NCI-H226 (cell line): ENCODE results near the gene SEC14L6.

Source experiments
- DNase-seq: peaks from one replicate; pipeline ENCODE4 v3.0.0-alpha.2; 2015

SEC14L6 gene

DNA sequence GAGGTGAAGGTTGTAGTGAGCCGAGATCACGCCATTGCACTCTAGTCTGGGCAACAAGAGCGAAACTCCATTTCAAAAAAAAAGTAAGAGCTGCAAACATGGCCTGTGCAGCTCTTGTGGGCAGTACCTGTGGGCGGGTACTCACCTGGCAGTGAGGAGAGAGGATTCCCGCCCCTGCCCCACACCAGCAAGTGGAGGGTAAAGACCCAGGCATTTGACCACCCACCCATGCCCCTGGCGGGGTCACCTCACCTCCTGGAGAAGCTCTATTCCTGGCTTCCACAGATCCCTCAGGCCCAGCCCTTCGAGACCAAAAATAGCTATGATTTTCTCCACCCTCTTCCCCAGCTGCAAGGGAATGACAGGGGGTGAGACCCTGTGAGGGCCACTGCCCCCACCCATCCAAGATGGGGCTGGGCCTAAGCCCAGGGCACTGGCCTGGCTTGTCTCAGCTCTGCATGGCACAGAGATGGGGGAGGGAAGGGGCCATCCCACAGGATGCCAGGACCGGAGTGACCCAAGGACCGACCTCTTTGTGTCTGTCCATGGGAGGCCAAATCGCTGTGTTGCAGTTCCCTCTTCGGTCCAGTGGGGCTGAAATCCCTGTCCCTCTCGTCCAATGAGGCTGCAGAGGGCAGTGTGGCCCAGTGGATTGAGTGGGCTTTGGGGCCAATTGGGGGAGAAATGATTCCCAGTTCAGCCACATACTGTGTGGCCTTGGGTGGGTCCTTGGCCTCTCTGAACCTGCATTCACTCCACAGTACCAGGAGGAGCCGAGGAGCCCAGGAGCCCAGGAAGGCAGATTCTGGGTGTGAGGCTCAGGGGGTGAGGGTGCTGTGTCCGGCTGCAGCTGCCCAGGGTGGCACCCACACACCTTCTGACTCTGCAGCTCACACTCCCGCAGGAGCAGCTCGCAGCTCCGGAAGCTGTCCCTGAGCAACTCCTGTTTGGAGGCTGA is 14.6 kb downstream of the SEC14L6 start:
- DNase-seq: no peak

- DNase-seq: no peak
These were observed 19.9 kb downstream of the SEC14L6 start for GRCh38 chr22:30526656-30527055.

- DNase-seq: no peak
These were observed 22.7 kb downstream of the SEC14L6 start for GRCh38 chr22:30523646-30524489.

DNA sequence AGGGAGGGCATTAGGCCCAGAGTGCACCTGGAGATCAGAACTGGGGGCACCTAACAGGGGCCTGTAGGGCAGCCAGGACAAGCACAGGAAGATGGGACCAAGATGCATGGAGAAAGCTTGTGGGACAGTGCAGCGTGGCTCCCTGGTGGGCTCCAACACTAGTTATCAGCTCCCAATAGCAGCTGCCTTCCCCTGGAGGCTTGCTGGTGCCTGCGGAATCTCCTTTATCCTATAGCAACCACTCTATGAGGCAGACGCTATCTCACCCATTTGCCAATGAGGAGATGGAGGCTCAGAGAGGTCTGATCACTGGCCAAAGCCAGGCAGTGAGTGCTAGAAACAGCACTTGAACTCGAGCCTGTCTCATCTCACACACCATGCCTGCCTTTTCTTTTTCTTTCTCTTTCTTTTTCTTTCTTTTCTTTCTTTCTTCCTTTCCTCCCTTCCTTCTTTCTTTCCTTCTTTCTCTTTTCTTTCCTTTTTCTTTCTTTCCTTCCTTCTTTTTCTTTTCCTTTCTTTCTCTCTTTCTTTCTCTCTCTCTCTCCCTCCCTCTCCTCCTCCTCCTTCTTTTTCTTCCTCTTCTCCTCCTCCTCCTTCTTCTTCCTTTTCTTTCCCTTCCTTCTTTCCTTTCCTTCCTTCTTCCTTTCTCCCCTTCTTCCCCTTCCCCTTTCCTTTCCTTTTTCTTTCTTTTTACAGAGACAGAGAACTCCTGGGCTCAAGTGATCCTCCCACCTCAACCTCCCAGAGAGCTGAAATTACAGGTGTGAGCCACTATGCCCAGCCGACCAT is 25.0 kb downstream of the SEC14L6 start:
- no peak for DNase-seq

- DNase-seq: no peak
These were observed 26.6 kb downstream of the SEC14L6 start for GRCh38 chr22:30519842-30520425.

DNA sequence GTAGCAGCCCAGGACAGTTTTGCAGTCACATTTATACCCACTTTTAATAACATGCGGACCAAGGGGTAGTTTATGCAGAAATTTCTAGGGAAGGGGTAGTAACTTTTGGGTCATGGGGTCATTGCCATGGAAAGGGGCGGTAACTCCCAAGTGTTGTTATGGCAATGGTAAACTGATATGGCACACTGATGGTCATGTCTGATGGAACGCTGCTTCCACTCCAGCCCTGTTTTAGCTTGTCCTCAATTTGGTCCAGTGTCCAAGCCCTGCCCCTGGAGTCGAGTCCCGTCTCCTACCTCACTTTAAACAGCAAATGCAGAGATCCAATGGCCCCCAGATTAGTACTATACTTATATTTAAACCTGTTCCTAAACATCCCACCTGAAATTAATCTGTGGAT is 29.8 kb downstream of the SEC14L6 start:
- DNase-seq: no peak

GRCh38 chr22:30516273-30516672 is 30.3 kb downstream of the SEC14L6 start:
- DNase-seq: no peak

- no peak for DNase-seq
These were observed 32.3 kb downstream of the SEC14L6 start for GRCh38 chr22:30514252-30514651.

DNA sequence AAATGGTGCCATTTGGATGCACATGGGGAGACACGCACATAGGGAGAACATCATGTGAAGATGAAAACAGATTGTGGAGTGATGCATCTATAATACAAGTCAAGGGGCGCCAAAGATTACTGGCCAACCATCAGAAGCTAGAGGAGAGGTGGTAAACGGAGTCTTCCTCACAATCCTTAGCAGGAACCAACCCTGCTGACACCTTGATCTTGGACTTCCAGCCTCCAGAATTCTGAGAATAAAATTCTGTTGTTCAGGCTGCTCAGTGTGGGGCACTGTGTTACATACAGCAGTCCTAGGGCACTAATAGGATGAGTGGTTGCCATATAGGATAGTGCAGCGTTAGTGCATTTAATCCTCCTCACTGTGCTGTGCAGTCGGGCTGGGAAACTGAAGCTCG is 33.1 kb downstream of the SEC14L6 start:
- DNase-seq: no peak

DNA sequence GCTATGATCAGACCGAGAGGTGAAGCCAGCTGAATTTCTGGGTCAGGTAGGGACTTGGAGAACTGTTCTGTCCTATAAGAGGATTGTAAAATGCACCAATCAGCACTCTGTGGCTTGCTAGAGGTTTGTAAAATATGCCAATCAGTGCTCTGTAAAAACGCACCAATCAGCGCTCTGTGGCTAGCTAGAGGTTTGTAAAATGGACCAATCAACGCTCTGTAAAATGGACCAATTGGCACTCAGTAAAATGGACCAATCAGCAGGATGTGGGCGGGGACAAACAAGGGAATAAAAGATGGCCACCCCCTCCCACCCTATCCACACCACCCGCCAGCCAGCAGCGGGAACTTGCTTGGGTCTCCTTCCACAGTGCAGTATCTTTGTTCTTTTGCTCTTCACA is 34.6 kb downstream of the SEC14L6 start:
- no peak for DNase-seq

- DNase-seq: no peak
These were observed 35.4 kb downstream of the SEC14L6 start for GRCh38 chr22:30511109-30511508.

GRCh38 chr22:30508216-30508615 is 38.3 kb downstream of the SEC14L6 start:
- DNase-seq: no peak

DNA sequence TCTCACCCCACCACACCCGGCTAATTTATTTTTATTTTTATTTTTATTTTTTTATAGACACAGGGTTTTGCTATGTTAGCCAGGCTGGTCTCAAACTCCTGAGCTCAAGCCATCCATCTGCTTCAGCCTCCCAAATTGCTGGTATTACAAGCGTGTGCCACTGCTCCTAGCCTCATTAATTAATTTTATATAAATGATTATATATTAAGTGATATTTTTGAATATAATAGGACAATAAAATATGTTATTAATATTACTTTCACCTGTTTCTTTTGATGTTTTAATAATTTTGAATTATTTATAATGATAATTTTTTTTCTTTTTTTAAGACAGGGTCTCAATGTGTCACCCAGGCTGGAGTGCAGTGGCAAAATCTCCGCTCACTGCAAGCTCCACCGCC is 38.9 kb downstream of the SEC14L6 start:
- DNase-seq: no peak

DNA sequence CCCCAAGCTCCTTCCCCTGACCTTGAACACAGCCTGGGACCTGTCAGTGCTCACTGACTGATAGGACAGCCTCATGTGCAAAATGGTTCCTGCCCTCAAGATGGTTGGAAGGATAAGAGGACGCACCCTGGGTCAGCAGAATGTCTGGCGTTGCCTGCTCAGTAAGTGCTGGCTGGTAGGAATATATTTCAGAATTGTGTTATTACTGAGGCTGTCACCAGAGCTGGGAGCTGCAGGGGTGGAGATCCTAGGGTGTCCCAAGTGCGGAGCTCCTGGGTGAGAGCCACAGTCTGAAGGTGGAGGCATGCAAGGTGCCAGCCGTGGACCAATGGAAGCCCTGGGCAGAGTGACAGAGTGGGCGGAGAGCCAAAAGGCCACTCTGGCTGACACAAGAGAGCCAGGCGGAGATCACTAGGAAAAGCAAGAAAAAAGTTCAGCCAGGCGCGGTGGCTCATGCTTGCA is 40.0 kb downstream of the SEC14L6 start:
- no peak for DNase-seq

DNA sequence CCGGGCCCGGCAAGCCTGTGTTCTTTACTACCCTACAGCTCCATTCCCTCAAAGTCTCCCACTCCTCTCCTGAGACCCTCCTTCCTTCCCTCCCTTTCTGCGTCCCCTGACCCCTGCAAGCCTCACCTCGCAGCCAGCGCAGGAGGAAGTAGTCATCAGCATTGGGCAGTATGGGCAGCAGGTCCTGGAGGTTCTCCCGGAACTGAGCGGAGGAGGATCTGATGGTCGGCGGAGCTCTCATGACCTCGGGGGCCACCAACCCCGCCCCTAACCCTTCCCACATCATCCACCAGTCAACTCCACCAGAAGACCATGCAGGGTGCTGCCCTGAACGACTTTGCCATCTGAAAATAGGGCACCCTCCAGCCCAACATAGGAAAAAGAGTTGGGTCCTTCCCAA is 43.0 kb downstream of the SEC14L6 start:
- DNase-seq: no peak

DNA sequence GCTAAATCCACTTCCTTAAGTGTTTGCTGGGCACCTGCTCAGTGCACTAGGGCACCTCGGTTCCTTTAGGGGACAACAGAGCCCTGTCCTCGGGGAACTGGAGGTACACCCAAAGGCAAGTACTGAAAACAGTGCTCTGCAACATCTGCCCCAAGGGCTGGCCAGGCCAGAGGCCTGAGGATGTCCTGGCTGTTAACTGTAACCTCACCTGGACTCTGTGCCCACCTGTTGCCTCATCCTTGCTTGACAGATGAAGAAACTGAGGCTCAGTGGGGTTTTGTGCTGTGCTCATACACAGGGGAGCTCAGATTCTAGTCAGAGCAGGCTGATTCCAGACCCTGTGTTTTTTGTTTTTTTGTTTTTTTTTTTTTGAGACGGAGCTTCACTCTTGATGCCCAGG is 43.6 kb downstream of the SEC14L6 start:
- DNase-seq: no peak

DNA sequence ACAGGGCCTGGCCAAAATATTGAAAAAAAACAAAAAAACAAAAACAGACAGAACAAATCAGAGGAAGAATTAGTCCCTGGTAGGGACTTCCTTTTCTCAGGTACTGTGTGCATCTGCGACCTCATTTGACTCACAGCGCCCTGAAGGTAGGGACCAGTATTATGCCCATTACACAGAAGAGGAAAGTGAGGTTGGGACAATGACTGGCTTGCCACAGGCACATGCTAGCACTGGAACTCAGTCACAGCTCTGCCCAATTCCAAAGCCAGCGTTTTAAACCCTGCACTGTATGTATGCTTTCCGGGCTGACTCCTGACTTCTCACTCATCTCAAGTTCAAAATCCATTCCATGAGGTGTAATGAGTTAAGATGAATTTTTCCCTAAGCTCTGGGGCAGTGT is 44.4 kb downstream of the SEC14L6 start:
- DNase-seq: no peak

DNA sequence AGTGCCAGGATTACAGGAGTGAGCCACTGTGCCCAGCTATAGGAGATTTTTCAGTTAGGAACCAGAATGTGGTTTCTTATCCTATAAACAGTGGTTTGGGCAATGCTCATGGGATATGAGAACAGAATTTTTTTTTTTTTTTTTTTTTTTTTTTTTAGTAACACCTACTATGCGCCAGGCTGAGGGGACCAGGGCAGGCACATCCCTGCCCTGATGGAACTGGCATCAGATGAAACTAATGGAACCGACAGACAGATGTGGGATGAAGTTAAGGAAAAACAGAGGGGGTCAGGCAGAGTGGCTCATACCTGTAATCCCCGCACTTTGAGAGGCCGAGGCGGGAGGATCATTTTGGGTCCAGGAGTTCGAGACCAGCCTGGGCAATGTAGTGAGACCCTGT is 45.9 kb downstream of the SEC14L6 start:
- no peak for DNase-seq

- no peak for DNase-seq
These were observed 48.9 kb downstream of the SEC14L6 start for GRCh38 chr22:30497466-30498150.

DNA sequence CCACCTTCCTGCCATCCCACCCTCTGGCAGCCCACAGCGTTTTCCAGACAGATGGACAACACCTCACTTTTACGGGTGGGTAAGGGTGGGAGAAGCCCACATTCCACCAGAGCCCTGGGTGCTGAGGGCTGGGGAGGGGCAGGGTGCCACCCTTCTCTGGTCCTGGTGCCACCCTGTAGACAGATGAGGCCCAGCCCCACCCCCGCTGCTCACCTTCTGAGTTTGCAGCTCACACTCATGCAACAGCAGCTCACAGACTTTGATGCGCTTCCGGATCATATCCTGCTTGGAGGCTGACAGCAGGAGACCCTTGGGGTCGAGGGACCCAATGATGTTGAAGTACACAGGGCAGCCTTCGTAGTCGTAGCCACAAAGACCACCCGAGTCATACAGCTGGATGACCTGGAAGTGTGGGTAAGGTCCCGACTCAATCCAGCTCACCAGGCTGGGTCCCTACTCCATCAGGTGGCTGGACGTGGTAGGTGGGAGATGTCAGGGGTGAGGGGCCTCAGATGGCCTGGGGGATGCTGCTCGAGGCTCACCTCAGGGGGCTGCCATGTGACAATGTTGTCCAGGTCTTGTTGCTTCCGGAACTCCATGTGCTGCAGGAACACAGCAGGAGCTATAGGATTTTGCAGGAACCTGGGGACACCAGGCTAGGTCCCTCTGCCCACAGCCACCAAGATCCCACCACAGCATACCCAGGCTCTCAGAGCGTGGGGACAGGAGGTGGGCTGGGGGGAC is 51.3 kb downstream of the SEC14L6 start:
- no peak for DNase-seq

DNA sequence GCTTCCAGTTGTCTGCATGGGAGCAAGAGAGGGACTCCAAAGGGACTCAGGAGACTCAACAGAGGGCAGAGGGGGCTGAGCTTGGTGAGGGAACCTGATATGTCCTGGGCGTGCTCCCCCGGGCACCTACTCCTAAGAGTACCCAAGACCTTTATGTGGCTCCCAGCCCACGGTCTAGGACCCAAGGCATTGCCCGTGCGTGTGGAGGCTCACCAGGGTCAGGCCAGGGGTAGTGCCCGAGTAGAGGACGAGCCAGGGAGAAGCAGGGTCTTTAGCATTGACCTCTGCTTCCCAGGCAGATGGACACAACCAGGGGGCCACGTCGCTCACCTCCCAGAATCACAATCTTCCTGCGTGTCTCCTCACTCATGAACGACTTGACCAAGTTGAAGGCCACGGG is 54.4 kb downstream of the SEC14L6 start:
- no peak for DNase-seq
